ENCODE results near the gene ZNF878.
"Not testable (repeated sequence)": the region's sequence is repeated elsewhere in the genome, so short reads cannot be mapped to it uniquely, and the experiment has no call there.

ZNF878 gene

DNA sequence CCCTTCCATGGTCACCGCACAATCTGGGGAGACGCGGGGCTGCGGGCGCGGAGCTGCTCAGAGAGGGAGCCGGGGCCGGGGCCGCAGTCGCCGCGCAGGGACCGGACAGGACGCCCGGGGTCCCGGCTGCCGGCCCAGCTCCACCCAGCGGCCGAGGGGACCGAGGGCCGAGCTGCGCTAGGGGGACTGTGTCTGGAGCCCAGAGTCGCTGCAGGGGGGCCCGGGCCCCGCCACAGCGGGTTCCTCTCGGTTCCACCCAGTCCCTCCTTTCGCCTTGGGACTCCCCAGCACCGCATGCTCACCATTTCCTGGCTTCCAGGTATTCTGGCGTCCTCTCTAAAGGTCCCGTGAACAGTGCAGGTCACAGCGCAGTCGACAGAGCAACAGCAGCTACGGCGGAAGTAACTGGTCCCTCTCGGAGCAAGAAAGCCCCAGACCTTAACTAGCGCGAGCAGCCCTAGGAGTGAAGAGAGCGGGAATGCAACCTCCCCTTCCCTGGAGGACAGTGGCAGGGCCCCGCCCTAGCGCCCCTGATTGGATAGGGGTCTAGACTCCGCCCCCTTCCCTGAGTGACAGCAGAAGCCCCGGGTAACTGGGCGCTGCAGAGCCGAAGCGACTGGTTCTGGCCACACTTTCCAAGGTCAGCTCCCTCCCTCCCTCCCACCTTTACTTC lies at the start of gene ZNF878:
ZNF878 (minus strand) TSS at position 465 of the 673 bp plus-strand sequence; CDS start at position 305, 160 bp downstream.
- peak; percentile 91 for DNase-seq (ENCODE audit: low spot score)
- FAIRE-seq = peak; percentile 80

DNA sequence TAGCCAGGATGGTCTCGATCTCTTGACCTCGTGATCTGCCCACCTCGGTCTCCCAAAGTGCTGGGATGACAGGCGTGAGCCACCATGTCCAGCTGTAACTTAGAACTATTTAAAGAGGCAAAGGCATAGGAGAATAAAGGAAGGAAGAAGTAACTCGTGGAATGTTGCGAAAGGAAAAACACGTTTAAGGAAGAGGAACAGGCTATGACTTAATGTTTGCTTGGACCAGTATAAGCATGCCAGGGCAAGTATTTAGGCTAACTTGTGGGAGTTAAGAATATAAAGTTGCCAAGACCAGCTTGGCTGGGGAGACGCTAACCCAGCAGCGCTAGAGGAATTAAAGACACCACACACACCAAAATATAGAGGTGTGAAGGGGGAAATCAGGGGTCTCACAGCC lies 45.3 kb upstream of the ZNF878 start:
- FAIRE-seq (no peak), DNase-seq (ENCODE audit: low spot score) (no peak)

DNA sequence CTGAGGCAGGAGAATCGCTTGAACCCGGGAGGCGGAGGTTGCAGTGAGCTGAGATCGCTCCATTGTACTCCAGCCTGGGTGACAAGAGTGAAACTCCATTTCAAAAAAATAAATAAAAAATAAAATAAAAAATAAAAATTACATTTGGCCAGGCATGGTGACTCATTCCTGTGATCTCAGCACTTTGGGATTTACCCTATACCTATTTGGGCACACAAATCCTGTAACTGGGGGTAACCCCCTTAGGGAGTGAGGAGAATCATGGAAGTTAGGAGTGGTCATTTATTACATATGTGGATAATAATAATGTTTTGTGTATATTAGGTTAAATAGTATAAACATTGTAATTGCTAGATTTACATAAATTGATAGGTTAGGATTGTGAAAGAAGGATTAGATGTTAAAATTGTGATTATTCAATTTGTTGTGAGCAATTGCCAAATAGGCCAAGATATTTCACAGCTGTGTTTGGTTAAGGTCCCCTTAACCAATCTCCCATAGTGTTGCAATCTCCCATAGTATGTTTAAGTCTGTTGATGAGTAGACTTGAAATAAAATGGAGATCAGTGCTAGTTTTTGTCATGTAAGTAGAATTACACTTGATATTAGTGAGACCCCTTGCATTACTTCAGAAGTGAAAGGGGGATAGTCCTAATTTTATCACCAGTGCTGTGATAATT lies 42.5 kb upstream of the ZNF878 start:
- FAIRE-seq (no peak), DNase-seq (ENCODE audit: low spot score) (no peak)

DNA sequence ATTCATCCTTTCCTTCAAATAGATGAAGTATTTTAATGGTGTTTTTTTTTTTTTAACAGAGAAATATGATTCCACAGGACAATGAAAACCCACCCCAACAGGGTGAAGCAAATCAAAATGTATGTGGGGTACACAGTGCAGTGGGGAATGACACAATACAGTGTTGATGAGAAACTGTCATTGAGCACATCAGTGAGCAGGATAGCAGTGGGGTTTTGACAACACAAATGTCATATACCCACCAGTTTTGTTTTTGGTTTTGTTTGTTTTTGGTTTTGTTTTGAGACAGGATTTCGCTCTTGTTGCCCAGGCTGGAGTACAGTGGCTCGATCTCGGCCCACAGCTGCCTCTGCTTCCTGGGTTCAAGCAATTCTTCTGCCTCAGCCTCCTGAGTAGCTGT lies 41.0 kb upstream of the ZNF878 start:
- FAIRE-seq (no peak), DNase-seq (ENCODE audit: low spot score) (no peak)

DNA sequence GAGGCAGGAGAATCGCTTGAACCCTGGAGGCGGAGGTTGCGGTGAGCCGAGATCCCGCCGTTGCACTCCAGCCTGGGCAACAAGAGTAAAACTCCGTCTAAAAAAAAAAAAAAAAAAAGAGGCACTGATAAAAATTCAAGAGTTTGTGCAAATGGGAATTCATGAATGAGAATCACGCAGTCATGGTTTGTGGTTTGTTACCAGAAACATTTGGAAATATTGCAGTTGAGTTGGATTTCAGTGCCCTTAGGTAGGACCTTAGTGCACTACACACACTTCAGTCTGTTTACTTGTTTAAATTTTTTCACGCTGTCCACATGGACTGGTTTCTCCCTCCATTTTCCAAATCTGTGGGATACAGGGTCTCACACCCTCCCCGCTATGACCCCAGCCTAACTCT lies 40.2 kb upstream of the ZNF878 start:
- DNase-seq (ENCODE audit: low spot score) (no peak), FAIRE-seq (no peak)

DNA sequence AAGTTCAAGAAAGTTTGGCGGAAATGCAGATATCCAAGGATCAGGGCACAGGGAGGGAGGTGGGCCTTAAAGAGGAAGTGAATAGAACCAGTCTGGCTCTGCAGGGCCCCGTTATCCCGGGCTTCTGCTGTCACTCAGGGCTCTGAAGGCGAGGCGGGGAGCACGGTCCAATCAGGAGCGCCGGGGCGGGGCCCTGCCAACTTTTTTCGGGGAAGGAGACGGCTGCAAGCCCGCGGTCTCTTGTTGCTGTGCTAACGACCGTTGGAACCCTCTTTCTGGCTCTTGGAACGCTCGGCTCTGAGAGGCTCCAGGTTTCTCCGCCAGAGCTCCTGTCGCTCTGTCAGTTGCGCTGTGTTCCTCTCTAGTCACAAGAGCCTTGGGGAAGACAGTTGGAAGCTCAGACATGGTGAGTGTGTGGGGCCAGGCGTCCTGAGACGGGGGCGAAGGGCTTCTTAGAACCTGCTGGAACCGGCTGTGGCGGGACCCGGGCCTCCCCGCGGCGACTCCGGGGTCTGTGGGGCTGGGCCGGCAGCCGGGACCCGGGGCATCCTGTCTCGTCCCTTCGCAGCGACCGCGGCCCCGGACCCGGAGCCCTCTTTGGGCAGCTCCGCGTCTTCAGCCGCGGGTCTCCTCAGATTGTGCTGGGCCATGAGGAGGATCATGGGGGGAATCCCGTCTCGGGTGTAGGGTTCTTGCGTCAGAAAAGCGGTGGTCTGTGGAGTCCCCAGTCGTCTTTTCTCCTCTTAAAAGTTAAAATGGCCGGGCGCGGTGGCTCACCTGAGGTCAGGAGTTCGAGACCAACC lies 39.5 kb upstream of the ZNF878 start:
- DNase-seq (ENCODE audit: low spot score) (peak; percentile 58), FAIRE-seq (peak; percentile 42)

DNA sequence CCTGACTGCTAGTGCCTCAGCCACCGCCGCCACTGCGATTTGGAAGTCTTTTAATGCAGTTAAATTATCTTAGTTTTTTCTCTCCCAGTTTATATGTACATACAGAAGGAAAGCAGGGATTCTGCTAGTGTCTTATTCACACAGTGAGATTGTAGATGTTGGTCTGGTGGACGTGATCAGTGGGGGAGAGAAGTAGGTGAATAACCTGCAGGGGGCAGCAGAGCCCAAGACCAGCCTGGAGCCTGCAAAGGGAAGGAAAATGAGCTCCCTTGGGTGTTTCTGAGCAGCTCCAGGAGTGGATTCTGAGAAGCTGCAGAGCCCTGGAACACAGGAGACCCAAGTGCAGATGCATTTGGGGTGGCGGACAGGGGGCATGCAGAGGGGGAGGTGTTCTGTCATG lies 38.0 kb upstream of the ZNF878 start:
- no peak for DNase-seq (ENCODE audit: low spot score)
- no peak for FAIRE-seq

DNA sequence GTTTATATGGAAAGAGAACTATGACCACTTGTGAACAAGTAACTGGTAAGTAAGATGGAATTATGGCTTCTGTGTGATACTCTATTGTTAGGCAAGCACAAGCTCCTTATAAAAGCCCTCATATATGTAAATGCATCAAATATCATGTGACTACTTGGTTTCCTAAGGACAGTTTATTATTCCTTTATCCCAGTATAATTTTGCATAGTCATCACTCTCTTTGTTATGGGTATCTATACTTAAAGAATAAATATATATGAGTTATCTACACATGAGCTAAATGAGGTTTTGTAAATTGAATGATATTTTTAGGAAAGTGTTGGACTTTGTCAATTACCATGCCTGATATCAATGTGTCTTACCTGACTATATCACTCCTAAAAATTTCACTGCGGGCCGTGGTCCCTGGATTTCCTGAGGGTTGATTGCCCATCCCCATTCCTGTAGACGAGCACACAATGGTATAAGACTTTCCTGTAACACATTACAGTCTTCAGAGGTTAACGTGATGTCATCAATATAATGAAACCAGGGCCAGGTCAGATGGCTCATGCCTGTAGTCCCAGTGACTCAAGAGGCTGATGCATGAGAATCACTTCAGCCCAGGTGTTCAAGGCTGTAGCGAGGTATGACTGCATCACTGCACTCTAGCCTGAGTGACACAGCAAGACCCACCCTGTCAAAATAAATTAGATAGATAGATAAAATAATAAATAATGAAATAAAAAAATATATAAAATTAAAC lies 32.5 kb upstream of the ZNF878 start:
- FAIRE-seq (no peak), DNase-seq (ENCODE audit: low spot score) (no peak)

DNA sequence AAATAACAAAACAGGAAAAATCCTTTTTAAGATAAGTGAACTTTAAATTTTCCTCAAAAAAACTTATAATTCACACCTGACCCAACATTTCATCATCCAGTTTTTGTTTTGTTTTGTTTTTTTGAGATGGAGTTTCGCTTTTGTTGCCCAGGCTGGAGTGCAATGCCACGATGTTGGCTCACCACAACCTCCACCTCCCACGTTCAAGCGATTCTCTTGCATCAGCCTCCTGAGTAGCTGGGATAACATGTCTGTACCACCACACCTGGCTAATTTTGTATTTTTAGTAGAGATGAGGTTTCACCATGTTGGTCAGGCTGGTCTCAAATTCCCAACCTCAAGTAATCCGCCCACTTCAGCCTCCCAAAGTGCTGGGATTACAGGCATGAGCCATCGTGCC lies 30.6 kb upstream of the ZNF878 start:
- not testable (repeated sequence) for DNase-seq (ENCODE audit: low spot score); FAIRE-seq

DNA sequence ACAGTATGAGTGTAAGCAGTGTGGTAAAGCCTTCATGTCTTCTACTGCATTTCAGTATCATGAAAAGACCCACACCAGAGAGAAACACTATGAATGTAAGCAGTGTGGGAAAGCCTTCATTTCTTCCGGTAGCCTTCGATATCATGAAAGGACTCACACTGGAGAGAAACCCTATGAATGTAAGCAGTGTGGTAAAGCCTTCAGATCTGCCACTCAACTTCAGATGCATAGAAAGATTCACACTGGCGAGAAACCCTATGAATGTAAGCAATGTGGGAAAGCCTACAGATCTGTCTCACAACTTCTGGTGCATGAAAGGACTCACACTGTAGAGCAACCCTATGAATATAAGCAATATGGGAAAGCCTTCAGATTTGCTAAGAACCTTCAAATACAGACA lies 24.6 kb upstream of the ZNF878 start:
- no peak for DNase-seq (ENCODE audit: low spot score)
- no peak for FAIRE-seq

DNA sequence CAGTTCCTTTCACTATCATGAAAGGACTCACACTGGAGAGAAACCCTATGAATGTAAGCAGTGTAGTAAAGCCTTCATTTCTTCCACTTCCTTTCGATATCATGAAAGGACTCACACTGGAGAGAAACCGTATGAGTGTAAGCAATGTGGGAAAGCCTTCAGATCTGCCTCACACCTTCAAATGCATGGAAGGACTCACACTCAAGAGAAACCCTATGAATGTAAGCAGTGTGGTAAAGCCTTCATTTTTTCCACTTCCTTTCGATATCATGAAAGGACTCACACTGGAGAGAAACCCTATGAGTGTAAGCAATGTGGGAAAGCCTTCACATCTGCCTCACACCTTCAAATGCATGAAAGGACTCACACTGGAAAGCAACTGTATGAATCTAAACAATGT lies 23.6 kb upstream of the ZNF878 start:
- DNase-seq (ENCODE audit: low spot score); FAIRE-seq: not testable (repeated sequence)

DNA sequence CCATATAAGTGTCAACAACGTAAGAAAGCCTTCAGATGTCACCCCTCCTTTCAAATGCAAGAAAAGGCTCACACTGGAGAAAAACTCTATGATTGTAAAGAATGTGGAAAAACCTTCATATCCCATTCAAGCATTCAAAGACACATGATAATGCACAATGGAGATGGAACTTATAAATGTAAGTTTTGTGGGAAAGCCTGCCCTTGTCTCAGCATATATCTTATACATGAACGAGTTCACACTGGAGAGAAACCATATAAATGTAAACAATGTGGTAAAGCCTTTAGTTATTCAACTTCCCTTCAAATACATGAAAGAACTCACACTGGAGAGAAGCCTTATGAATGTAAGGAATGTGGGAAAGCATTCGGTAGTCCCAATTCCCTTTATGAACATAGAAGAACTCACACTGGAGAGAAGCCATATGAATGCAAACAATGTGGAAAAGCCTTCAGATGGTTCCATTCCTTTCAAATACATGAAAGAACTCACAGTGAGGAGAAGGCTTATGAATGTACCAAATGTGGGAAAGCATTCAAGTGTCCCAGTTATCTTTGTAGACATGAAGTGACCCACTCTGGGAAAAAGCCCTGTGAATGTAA lies 22.9 kb upstream of the ZNF878 start:
- DNase-seq (ENCODE audit: low spot score) = no peak
- no peak for FAIRE-seq

DNA sequence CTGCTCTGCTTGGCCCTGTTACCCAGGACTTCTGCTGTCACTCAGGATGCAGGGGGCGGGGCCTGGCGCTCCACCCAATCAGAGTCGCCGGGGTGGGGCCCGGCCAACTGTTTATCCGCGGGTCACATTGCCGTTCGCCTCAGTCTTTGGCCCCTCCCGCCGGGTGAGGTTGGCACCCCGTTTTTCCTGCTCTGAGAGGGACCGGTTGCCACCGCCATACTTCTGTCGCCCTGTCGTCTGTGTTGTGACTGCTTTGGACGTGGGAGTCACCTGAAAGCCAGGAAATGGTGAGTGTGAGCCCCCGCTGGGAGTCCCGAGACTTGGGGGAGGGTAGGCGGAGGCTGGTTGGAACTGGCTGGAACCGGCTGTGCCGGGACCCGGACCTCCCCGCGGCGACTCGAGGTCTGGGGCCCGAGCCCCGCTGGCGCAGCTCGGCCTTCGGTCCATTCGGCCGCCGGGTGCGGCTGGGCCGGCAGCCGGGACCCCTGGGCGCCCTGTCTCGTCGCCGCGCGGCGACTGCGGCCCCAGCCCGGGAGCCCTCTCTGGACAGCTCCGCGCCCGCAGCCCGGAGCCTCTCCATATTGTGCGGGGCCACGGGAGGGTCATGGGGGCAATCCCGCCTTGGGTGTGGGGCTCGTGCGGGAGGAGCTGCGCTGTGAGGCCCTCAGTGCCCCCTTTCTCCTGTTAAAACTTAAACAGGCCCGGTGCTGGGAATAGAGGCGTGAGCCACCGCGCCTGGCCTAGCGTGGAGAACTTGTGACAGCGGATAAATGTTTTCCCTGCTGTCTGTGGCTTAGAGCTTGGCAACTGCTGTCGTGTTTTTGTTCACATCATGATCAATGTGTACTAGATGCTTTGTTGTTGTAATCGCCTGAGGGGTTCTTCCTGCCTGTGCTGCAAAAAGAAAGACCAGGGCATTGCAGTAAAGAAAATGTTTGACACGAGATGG lies 12.1 kb upstream of the ZNF878 start, which contains the start of gene ZNF844:
ZNF844 (plus strand) TSS at position 142 of the 949 bp plus-strand sequence; CDS start at position 285, 143 bp downstream.
- DNase-seq (ENCODE audit: low spot score) (peak; percentile 57), FAIRE-seq (no peak)

DNA sequence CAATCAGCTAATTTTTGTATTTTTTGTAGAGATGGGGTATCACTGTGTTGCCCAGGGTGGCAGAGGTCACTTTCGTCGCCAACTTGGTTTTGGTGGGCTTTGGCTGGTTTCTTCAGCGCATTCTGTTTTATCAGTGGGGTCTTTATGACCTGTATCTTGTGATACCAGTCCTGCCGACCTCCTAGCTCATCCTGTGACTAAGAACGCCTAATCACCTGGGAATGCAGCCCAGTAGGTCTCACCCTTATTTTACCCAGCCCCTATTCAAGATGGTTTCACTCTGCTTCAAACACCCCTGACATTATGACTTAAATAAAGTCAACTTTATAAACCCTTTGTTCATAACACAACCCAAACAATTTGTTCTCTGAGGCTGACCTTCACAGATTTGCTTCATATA lies 3.0 kb upstream of the ZNF878 start:
- DNase-seq (ENCODE audit: low spot score) (no peak), FAIRE-seq (no peak)

DNA sequence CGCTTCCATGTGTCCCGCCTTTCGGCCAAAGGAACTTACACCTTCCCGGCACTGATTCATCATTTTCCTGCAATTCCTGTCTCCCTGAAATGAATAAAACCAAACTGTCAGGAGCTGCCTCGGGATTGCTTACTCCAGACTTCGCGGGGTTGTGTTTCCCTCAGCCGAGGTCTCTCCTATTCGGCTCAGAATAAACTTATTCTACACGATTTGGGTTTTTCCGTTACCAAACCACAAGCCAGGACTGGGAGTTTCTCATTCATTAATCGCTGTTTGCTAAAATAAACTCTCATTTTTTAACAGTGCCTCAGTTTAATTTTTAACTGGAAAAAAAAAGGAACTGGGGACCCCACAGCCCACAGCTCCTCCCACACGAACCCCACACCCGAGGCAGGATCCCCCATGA lies 667 bp downstream of the ZNF878 start:
- FAIRE-seq = no peak
- peak; percentile 17 for DNase-seq (ENCODE audit: low spot score)

DNA sequence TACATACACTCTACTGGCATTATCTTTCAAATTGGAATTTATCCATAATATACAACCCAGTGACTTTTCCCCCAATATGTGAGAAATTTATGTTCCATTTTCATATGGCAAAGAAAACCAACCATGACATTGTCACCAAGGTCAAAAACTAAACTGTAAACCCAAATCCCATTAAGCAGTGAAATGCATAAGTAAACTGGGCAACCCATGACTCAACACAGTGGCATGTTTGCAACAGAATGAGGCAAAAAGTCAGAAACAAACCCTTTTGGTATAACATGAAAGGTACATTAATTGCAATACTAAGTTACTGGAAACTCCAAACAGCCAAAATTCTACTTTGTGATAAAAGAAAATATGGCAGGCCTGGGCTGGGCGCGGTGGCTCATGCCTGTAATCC lies 4.9 kb downstream of the ZNF878 start:
- FAIRE-seq = no peak
- DNase-seq (ENCODE audit: low spot score) = no peak

DNA sequence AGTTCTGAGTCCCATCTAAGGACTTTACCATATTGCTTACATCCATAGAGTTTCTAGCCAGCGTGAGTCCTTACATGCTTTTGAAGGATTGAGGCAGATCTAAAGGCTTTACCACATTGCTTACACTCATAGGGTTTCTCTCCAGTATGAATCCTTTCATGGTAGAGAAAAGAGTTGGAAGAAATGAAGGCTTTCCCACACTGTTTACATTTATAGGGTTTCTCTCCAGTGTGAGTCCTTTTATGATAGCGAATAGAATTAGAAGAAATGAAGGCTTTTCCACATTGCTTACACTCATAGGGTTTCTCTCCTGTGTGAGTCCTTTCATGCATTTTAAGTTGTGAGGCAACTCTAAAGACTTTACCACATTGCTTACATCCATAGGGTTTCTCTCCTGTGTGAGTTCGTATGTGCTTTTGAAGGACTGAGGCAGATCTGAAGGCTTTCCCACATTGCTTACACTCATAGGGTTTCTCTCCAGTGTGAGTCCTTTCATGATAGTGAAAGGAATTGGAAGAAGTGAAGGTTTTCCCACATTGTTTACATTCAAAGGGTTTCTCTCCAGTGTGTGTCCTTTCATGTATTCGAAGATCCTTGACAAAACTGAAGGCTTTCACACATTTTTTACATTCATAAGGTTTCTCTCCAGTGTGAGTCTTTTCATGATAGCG lies 8.9 kb downstream of the ZNF878 start:
- FAIRE-seq = no peak

DNA sequence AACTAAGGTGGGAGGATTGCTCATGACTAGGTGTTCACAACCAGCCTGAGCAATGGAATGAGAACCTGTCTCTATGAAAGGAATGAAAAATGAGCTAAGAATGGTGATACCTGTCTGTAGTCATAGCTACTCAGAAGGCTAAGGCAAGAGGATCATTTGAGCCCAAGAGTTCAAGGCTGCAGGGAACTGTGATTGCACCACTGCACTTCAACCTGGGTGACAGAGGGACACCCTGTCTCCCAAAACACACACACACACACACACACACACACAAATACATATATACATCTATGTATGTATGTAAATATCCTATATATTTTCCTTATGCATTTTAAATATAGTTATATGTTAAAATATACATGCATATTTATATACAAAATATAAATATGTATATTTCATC lies 9.9 kb downstream of the ZNF878 start:
- DNase-seq (ENCODE audit: low spot score) (no peak), FAIRE-seq (no peak)

More for the DNA sequence above, 8.9 kb downstream of the ZNF878 start:
- DNase-seq (ENCODE audit: low spot score) = no peak
